Activated T-cell treated with anti-CD3 and anti-CD28 coated beads for 1 hour (primary cell): ENCODE measurements around the gene SERPINI2.
"Not testable (repeated sequence)": the region's sequence is repeated elsewhere in the genome, so short reads cannot be mapped to it uniquely, and the experiment has no call there.

Source experiments
- DNase-seq: peaks from one replicate; pipeline ENCODE4 v3.0.0-alpha.2; 2020; ENCODE audit warnings: low read depth

SERPINI2 gene

DNA sequence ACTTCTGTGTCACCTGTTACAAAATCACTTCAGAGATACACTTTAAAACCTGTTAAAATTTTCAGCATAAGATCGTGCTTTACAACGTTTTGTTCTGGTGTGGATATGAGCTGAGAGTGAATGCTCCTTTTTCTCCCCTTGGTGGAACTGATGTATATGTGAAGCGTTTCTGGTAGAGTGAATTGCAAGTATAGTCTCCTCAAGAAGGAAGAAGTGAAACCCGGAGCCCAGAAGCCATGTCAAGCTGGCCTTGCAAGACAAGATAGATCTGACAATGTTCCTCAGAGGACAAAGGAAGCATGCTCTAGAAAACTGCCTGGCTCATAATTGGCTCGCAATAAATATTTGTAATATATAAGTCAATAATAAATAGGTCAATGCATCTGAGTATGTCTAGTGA lies 23.6 kb downstream of the SERPINI2 start:
- DNase-seq, result no peak

DNA sequence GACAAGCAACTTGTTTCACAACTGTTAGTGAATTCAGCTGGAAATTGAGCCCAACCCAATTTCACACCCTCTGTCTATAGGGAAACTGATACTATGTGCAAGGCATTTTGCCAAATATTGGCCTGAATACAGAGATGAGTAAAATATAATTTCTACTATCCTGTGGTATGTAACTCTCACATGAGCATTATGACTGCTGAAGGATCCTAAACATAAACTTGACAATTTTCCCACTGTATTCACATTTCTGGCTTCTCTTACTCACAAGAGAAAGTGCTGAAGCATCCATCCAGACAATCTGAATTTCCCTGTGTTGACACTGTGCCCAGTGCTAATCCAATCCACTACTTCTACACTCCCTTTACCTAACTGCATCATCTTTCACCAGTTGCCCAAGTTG lies 28.4 kb downstream of the SERPINI2 start:
- no peak for DNase-seq

DNA sequence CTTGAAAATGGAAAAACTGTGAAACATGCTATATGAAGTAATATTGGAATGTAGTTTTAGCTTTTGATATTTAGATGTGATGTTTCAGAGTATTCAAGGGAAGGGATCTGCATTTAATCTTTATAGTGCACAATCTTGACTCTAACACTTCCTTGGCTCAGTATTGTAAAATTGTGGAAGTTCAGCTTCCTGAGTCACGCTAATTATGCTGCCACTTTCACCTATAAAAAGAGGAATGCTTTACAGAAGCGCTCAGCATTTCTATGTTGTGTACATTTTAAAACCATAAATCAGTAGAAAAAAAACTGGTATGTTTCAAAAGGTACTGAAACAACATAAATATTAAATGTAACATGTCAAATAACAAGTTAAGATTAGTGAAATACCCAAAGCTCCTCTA lies 32.6 kb downstream of the SERPINI2 start:
- no peak for DNase-seq

DNA sequence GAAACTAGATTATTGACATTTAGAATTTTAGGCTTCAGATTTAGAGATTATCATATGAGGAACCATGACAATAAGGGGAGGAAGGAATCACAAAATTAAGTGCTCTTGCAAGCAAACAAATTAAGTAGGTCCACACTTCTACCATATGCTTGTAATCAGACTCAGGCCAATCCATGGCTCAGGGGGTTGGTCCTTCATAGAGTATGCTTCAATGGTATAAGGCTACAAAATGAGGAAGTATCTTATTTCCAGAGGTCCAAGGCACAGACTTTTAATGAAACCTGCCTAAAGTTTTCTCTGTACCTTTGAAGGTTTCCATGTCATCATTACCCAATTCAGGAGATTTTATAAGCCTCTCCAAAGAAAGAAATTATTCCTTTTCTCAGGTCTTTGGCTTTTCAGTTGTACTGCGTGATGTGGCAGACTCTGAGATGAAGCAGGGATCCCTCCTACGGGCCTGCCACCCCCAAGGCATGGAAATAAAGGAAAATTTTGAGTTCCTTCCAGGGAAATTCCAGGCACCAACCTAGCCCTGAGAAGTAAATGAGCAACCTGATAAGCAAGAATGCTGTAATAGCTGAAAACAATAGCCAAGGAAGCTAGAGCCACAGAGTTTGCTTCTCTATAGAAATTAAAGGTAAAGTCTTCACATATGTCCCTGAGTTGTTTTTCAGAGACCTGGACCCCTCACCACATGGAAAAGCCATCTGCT lies 36.3 kb downstream of the SERPINI2 start:
- no peak for DNase-seq

DNA sequence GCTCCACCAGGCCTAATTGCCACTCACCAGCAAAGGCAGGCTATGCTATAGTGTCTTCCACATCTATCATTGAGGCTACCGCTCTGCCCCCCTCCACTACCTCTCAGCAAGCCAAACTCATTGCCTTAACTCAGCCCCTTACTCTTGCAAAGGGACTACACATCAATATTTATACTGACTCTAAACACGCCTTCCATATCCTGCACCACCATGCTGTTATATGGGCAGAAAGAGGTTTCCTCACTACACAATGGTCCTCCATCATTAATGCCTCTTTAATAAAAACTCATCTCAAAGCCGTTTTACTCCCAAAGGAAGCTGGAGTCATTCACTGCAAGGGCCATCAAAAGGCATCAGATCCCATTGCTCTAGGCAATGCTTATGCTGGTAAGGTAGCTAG lies 46.9 kb downstream of the SERPINI2 start:
- not testable (repeated sequence) for DNase-seq

DNA sequence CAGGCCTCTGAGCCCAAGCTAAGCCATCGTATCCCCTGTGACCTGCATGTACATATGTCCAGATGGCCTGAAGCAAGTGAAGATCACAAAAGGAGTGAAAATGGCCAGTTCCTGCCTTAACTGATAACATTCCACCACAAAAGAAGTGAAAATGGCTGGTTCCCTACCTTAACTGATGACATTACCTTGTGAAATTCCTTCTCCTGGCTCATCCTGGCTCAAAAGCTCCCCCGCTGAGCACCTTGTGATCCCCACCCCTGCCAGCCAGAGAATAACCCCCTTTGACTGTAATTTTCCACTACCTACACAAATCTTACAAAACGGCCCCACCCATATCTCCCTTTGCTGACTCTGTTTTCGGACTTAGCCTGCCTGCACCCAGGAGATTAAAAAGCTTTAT lies 51.4 kb downstream of the SERPINI2 start:
- DNase-seq, result not testable (repeated sequence)

DNA sequence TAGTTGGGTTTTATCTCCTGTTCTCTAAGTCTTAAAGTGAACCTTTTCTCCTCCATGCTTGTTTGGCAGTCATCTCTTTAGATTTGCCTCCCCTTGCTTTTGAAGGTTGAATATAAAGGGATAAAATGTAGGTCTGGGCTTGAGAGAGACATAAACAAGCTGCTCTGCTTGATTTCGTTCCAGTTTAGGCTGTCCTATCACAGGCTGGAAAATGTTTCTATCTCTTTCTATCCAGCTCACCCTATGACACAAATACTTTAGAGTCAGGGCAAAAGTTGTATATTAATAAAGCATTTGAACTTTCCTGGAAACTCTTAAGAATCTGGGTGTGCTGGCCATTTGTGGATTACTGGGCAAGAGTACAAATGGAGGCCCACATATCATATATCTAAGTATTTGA lies 64.2 kb downstream of the SERPINI2 start:
- no peak for DNase-seq

DNA sequence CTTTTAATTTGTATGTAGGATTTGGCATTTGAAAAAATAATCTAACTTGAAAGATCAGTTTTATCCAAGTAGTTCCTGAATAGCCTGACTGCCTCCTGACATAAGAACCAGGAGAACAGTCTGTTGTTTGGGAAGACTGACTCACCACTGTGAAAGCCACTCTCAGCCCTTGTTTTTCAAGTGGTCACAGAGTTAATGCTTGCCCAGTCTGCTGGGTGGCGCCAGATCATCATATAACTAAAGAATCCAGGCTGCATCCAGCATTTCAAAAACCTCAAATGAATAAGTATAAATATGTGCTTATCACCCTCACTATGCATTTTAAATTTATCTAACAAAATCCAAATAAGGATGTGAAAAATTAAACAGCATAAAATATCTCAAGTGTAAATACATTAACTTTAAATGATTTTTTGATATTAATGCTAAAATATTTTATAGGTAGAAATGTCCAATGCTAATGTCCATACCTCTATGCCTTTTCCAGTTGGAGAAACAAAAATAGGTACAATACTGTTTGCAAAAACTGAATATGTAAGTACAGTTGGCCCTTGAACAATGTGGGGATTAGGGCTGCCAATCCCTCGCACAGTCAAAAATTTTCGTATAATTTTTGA lies 66.9 kb downstream of the SERPINI2 start:
- no peak for DNase-seq

DNA sequence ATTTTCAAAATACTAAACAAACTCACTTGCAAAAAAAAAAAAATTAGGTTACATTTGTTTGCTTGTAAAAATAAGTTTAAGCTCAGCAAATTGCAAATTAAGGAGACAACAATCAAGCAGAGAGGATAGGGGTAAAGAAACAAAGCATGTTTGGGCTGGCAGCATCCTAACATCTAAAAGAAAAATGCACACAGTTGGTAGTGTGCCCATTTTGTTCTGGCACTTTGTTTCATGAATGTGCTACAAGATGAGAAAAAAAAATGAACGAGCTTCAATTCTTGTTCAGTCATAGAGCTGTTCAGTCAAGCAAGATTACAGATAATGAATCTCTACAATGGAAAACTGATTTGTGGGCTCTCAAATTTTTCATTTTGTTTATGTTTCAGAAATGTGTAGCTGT lies 76.0 kb downstream of the SERPINI2 start:
- DNase-seq, result no peak

DNA sequence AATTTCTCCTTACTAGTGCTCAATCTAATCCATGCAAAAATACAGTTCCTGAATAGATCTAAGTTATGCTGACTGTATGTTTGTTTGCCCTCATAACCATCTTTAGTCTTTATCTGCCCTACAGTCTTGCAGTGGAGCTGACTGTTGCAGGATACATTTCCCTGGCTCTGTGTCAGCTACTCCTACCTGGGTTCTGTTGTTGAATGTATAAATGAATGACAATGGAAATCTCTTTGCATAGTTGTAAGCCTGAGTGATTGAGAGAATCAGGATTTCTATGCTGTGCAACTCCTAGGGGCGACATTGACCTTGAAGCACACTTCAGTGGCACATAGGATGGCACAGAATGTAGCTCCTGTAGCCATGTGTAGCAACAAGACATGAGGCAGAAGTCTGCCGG lies 77.8 kb downstream of the SERPINI2 start:
- no peak for DNase-seq

DNA sequence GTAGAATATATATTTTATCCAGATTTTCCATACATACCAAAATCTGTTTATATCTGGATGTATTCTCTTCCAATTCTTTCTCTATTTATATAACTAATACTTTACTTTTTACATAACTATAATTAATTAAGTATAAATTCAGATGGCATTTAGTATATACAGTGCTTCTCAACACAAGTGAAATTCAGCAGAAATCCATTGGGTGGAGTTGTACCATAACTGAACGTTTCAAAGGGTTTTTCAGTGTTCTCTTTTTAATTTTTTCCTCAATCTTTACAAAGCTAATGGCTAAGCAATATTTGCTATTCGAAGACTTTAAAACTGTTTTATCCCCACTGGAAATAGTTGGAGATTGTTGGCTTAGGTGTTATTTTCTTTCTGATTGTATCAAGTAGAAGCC lies 79.8 kb downstream of the SERPINI2 start:
- DNase-seq, result no peak
